Prostate gland (tissue), 2 donors: ENCODE data around the gene CBX2.

ENCODE experiments used
- CTCF ChIP-seq, 4 experiments: fragments of 200-600 bp in 2 of 4; fragments of 450-650 bp in 2 of 4; sonication (generic) in 2 of 4; IDR thresholded peaks; 1 replicate in 3 of 4; 2 replicates in 1 of 4; pipeline ENCODE4 v1.5.1; 2016 to 2019; ENCODE audit warnings: antibody characterized with exemption in 4 of 4, mild to moderate bottlenecking in 2 of 4, moderate library complexity in 2 of 4
- POLR2A ChIP-seq: fragments of 450-650 bp; IDR thresholded peaks from one replicate; pipeline ENCODE4 v1.6.1; 2016; ENCODE audit warnings: antibody characterized with exemption, mild to moderate bottlenecking
- POLR2AphosphoS5 ChIP-seq: sonication (generic); formaldehyde crosslinking; IDR thresholded peaks from one replicate; pipeline ENCODE4 v1.6.1; 2017; ENCODE audit warnings: antibody characterized with exemption

- TF ChIP-seq POLR2A: no peak
- no peak for TF ChIP-seq CTCF (IDR thresholded peaks at IDR 0.05)
- no peak for TF ChIP-seq POLR2AphosphoS5
These were observed at the start of gene CBX2 for GRCh38 chr17:79777894-79778503.
